HK-2 (cell line): ENCODE measurements around the gene BCL2L12.

Source experiments
- DNase-seq: peaks from one replicate; pipeline ENCODE4 v3.0.0-alpha.2; 2018; ENCODE audit not compliant: unreplicated experiment

BCL2L12 gene

GRCh38 chr19:49642492-49643035, 23.2 kb upstream of the BCL2L12 start:
- no peak for DNase-seq

GRCh38 chr19:49643466-49643865, 22.3 kb upstream of the BCL2L12 start:
- DNase-seq, result no peak

DNA sequence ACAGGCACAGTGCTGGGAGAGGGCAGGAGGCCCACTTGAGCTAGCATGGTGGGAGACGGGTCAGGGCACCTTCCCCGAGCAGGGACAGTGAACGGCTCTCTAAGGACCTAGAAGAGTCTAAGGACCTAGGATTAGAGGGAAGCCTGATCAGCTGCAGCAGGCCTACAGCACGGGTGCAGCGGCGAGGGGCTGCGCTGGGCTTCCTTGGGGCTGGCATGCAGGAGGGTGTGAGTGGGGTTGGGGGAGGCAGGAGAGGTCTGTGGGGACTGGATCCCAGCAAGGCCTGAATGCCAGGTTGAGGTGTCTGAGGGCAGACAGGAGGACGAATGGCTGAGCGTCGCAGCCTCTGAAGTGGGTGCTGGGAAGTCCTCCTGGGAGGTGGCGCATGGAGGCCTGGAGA, 20.1 kb upstream of the BCL2L12 start:
- no peak for DNase-seq

DNA sequence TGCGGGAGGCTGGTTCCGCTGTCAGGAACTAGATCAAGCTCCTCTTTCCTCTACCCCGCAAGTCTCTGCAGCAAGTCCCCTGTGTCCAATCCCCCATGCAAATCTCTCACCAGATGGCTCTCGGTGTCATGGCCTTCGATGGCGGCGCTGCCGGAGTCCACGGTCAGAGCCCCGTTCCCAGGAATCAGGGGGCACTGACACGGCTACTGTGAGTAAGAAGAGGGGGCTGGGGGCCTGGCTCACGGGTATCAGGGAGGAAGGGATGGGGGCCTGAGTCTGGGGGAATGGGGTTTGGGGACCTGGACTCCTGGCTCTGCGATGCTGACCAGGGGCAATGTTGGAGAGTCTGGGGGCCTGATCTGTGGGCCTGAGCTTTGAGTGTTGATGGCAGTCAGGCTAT, 19.7 kb upstream of the BCL2L12 start:
- no peak for DNase-seq

DNA sequence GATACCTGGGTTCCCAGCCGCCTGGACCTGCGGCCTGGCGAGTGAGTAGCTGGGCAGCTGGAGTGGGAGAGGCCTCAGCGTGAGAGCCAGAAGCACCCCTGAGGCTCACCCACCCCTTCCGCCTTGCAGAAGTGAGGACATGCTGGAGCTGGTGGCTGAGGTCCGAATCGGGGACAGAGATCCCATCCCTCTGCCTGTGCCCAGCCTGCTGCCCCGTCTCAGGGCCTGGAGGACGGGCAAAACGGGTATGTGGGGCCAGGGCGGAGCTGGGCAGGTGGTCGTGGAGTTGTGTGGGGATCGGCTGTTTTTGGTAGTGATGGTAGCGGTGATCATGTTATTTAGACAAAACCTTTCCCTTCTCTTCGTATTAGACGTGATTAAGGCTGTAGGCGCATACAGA, 19.1 kb upstream of the BCL2L12 start:
- no peak for DNase-seq

GRCh38 chr19:49651029-49651819, 14.5 kb upstream of the BCL2L12 start:
- no peak for DNase-seq

DNA sequence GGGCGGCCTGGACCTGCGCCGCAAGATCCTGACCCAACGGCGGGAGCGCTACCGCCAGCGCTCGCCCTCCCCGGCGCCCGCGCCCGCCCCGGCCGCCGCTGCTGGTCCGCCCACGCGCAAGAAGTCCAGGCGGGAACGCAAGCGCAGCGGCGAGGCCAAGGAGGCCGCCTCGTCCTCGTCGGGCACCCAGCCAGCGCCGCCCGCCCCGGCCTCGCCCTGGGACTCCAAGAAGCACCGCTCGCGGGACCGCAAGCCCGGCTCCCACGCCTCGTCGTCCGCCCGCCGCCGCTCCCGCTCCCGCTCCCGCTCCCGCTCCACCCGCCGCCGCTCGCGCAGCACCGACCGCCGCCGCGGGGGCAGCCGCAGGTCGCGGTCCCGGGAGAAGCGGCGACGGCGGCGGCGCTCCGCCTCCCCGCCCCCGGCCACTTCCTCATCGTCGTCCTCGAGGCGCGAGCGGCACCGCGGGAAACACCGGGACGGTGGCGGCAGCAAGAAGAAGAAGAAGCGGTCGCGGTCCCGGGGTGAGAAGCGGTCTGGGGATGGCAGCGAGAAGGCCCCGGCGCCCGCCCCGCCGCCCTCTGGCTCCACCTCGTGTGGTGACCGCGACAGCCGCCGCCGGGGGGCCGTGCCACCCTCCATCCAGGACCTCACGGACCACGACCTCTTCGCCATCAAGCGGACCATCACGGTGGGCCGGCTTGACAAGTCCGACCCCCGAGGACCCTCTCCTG, 13.7 kb upstream of the BCL2L12 start:
- no peak for DNase-seq

- DNase-seq, result no peak
Observed at GRCh38 chr19:49652551-49653465, 12.9 kb upstream of the BCL2L12 start.

- DNase-seq, result no peak
Observed at GRCh38 chr19:49653466-49653806, 12.3 kb upstream of the BCL2L12 start.

DNA sequence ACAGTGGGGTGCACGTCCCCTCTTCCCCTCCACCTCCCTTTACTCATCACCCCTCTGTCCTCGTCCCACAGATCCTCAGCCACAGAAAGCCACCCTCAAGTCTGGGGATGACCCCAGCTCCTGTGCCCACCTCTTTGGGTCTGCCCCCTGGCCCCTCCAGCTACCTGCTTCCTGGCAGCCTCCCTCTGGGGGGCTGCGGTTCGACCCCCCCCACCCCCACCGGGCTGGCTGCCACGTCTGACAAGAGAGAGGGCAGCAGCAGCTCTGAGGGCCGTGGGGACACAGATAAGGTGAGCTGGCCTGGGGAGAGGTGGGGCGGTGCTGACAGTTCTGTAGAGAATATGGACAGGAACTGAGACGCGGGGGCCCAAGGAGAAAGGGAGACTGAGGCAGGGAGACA, 11.2 kb upstream of the BCL2L12 start:
- no peak for DNase-seq

- no peak for DNase-seq
Observed at GRCh38 chr19:49655570-49656455, 9.9 kb upstream of the BCL2L12 start.

- no peak for DNase-seq
Observed at GRCh38 chr19:49656456-49657109, 9.2 kb upstream of the BCL2L12 start.

DNA sequence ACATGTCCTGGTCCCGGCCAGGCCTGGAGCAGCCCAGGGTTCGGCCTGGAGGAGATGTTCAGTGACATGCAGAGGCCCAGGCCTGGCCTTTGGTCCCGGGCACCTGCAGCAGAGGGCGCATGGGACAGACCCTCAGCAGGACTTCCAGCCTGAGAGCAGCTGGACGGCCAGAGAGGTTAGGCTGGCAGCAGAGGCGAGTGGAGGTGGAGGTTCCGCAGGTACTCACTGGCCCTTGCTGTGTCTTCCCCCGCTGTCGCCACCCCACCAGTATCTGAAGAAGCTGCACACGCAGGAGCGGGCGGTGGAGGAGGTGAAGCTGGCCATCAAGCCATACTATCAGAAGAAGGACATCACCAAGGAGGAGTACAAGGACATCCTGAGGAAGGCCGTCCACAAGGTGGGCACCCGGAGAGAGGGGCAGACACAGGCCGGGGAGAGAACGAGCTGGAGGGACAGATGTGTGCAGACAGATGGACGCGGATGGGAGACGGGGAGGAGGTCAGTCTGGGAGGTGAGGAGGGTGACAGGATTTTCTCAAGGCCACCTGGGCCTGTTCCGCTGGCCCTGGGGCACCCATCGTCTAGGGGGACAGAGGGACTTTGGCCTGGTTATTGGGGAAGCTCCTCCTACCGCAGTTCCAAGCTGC, 8.1 kb upstream of the BCL2L12 start:
- DNase-seq, result no peak

GRCh38 chr19:49658139-49658517, 7.6 kb upstream of the BCL2L12 start:
- no peak for DNase-seq

GRCh38 chr19:49658566-49659442, 6.9 kb upstream of the BCL2L12 start:
- DNase-seq, result no peak

GRCh38 chr19:49660338-49660961, 5.3 kb upstream of the BCL2L12 start:
- no peak for DNase-seq

DNA sequence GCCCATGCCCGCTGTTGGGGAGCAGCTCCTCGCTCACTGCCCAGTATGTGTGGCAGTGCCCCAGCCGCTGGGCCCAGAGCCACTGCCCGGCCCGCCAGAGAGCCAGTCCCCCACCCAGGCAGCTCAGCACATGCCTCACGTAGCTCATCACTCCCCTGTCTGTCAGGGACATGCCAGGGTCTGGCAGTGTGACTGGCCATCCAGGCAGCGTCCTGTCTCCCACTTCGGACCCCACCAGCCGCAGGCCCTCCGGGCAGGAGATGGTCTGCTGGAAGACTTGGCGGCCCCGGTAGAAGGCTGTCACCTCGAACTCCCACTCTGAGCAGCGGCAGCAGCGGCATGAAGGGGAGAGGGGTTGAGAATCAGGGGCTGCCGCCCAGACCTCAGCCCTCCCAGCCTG, 3.7 kb upstream of the BCL2L12 start:
- no peak for DNase-seq

DNA sequence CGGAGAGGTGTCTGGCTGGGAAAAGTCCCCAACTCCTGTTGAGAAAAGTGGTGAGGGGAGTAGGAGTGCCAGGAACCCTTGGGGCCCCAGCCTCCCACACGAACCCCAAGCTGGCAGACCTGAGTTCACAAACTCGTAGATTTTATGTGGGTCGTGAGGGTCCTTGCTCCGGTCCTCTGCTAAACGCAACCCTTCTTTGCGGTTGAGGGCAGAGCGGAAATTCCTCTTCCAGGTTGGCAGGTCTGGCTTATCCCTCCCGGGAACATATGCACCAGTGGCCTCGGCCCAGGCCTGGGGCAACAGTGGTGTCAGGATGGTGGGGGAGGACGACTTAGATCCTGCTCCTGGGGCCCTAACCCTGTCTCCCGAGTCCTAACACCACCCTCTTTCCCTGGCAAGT, 2.5 kb upstream of the BCL2L12 start:
- no peak for DNase-seq
